GM19328 (cell line): ENCODE measurements around the gene GAK.
"Not testable (repeated sequence)": the region's sequence is repeated elsewhere in the genome, so short reads cannot be mapped to it uniquely, and the experiment has no call there.

ENCODE experiments used
- ATAC-seq: cut with Tn5 transposase; IDR thresholded peaks from one replicate; pipeline ENCODE4 v1.9.1; 2021; ENCODE audit warnings: mild to moderate bottlenecking, moderate library complexity; ENCODE audit not compliant: unreplicated experiment

The GAK gene

GRCh38 chr4:929096-929765 lies 2.9 kb downstream of the GAK start:
- ATAC-seq, result no peak

GRCh38 chr4:927566-927965 lies 4.5 kb downstream of the GAK start:
- ATAC-seq, result not testable (repeated sequence)

GRCh38 chr4:926538-926937 lies 5.6 kb downstream of the GAK start:
- ATAC-seq, result no peak

GRCh38 chr4:925771-926500 lies 6.2 kb downstream of the GAK start:
- no peak for ATAC-seq

GRCh38 chr4:925171-925570 lies 6.9 kb downstream of the GAK start:
- ATAC-seq, result no peak

- no peak for ATAC-seq
Observed at GRCh38 chr4:924107-925096, 7.7 kb downstream of the GAK start.

GRCh38 chr4:921830-922331 lies 10.2 kb downstream of the GAK start:
- ATAC-seq, result no peak

- ATAC-seq, result not testable (repeated sequence)
Observed at GRCh38 chr4:919004-919680, 13.0 kb downstream of the GAK start.

GRCh38 chr4:918591-918990 lies 13.5 kb downstream of the GAK start:
- not testable (repeated sequence) for ATAC-seq

GRCh38 chr4:917992-918391 lies 14.1 kb downstream of the GAK start:
- no peak for ATAC-seq

- no peak for ATAC-seq
Observed at GRCh38 chr4:917466-917865, 14.7 kb downstream of the GAK start.

GRCh38 chr4:915595-915994 lies 16.5 kb downstream of the GAK start:
- ATAC-seq, result no peak

- ATAC-seq, result no peak
Observed at GRCh38 chr4:915041-915474, 17.1 kb downstream of the GAK start.

- no peak for ATAC-seq
Observed at GRCh38 chr4:914531-914930, 17.6 kb downstream of the GAK start.

- ATAC-seq, result no peak
Observed at GRCh38 chr4:913280-913618, 18.9 kb downstream of the GAK start.

GRCh38 chr4:912548-913279 lies 19.4 kb downstream of the GAK start:
- no peak for ATAC-seq

- ATAC-seq, result no peak
Observed at GRCh38 chr4:911871-912490, 20.1 kb downstream of the GAK start.

- no peak for ATAC-seq
Observed at GRCh38 chr4:911221-911751, 20.8 kb downstream of the GAK start.

GRCh38 chr4:910366-911091 lies 21.6 kb downstream of the GAK start:
- ATAC-seq, result no peak
